Daoy (cell line): Measurements from ENCODE around the gene ITGBL1. TPM values are rescaled to one million over a fixed set of nuclear protein-coding genes. Genes with fewer than 3 reads are reported as not detected.

Experiments used
- DNase-seq: peaks from one replicate; pipeline ENCODE4 v3.0.0-alpha.2; 2015; ENCODE audit warnings: low read depth
- total RNA-seq: library from RNA; depleted of rRNA; stranded (reverse); fragments of >200 nt; shearing (Covaris generic); gene quantifications from 2 replicates; pipeline ENCODE4 v1.2.3, GENCODE V29; 2014

The ITGBL1 gene
- total RNA-seq, 1 experiment from 2014 or later, result 2.2 TPM

DNA sequence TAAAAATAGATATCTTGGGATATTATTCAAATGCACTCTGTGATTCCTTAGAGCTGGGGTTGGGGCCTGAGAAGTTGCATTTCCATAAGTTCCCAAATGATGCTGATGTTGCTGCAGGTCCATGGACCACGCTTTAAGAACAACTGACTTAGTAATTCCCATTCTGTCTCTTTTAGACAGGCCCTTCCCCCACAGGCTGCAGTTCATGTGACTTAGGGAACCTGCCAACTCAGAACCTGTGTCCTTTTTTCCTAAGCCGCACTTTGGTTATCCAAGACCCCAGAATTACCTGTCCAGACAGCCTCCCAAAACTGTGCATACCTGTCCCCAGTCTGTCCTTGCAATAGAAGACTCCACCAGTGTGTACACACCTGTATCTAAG is 1.7 kb upstream of the ITGBL1 start:
- DNase-seq, result no peak

DNA sequence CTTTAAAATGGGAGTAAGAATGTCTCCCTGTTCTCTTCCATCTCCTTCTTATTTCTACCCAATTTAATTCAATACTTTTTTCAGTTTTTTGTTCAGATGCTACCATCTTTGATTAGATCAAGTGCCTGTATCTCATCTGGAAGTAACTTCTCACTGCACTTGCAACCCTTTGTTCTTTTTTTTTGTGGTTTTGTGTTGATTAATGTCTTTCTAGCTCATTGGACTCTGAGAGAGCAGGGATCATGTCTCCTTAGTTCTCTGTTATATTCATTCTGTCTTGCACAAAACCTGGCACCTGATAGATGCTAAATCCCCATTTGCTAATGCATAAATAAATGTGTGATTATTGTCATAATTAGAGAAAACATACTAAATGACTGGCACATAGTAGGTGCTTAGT is 834 bp upstream of the ITGBL1 start:
- DNase-seq, result no peak

DNA sequence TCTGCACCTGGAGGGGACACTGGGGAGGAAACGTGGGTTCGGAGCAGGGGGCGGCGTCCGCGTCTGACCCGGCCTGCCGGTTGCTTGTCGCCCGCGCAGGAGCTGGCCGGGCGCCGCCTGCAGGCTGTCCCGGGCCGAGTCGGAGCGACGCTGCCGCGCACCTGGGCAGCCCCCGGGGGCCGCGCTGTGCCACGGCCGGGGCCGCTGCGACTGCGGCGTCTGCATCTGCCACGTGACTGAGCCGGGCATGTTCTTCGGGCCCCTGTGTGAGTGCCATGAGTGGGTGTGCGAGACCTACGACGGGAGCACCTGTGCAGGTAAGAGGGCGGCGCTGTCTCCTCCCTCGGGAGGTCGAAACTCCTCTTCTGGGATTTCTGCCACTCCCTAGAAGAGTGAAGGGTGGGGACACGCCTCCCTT is 1.3 kb downstream of the ITGBL1 start:
- peak; percentile 23 for DNase-seq

DNA sequence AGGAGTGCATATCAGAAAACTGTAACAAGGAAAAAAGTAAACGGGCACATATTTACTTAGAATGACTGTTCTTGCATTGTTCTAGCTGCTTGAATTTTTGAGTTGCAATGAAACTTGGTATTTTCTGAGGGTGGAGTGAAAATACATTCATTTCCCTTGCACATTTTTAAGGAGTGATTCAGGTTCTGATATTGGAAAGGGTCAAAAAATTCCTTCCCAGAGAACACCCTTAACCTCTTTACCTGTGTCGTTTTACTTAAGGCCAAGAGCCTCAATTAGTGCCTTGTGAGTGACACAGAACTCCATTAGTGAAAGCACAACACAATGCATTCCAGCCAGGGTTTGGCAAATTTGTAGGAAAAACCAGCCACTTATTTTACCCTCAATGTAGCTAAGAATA is 2.3 kb downstream of the ITGBL1 start:
- no peak for DNase-seq

DNA sequence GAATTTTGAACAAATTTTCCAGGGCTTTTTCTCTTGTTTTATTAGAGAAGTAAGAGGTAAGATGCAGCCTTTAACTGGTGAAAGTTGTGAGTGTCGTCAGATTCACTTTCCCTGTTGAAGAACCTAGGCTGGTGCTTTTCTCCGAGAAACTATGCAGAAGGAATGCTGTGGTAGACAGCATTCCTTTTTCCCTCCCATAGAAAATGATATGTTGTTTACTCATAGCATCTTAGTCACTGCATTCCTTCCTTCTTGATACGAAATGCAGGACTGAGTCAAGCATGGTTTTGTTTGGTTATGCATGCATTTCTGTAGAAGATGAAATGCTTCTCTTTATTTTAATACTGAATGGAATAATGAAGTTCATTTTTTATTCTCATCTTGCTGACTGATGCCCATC is 3.4 kb downstream of the ITGBL1 start:
- peak; percentile 65 for DNase-seq

DNA sequence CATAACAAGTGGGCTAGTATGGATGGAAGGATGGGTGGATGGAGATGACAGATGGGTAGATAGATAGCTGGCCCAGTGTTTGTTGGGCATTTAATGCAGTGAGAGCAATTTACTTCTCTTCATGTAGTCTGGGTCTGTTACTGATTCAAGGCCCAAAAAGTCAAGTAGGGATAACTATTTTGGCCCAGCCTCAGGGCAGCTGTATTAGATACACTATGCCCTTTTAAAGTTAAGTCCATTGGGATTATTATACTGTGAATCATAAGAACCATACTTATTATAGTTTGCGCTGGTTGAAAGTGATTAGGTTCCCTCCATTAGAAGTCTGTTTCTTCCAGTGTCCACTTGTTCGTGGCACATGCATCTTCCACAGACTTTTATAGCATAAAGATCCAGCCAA is 4.7 kb downstream of the ITGBL1 start:
- DNase-seq, result no peak

DNA sequence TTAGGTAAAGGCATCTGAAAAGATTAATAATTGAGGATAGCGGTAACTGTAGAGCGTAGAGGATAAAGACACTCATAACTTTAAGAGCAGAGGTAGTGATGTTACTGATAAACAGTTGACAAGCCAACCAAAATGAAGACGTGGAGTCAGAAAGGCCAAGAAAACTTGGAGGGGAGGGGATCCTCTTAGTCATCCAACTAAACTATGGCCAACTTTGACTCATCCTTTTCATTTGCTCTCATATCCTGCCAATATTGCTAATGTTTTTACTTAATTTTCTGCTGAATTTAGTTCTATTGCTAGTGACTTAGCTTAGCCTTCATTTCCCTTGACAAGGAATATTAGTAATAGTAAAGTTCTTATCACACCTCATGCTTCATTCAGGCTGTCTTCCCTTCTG is 13.4 kb downstream of the ITGBL1 start:
- no peak for DNase-seq

DNA sequence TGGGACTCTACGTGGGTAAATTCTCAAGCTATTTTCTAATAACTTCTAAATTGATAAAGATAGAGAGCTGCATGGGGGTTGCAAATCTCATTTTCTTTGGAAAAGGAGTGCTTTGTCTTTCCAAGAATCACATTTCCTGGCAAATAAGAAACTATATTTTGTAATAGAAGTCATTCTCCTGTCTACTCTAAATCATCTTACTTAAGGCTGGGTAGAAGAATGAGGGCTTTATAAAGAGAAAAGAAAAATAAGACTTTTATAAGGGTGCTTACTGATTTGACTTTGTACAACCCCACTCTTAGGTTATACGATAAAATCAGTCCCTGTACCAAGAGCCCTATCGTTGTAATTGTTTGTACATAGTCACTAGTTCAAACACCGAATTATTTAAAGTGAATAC is 14.9 kb downstream of the ITGBL1 start:
- no peak for DNase-seq

DNA sequence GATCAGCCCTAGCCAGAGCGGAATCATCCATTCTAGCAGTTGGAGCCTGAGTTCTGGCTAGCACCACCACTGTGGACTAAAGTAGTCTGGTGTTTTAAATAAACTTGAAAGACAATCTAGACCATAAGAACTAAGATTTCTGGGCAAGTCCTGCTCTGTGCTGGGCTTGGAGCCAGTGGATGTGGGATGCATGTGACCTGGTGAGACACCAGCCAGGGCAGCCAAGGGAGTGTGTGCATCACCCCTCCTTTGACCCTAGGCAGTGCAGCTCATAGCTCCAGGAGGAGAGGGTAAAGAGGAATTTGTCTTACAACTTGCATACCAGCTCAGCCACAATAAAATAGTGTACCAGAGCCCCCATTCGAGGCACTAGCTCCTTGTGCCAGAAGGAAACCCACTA is 21.0 kb downstream of the ITGBL1 start:
- peak; percentile 27 for DNase-seq

DNA sequence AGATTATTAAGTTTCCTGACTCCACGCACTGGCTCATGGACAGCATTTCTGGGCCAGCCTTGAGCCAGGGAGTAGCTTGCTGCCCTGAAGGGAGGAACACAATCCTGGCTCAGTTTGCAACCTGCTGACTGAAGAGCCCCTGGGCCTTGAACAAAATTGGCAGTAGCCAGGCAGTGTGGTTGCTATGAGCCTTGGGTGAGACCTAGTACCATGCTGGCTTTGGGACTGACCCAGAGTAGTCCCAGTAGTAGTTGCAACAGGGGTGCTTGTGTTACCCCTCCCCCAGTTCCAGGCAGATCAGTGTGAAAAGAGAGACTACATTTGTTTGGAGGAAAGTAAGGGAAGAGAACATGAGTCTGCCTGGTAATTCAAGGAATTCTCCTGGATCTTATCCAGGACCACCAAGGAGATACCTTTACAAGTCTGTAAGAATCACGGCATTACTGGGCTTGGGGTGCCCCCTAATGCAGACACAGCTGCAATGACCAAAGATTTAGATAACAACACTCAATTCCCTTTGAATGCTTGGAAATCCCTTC is 22.0 kb downstream of the ITGBL1 start:
- peak; percentile 59 for DNase-seq

DNA sequence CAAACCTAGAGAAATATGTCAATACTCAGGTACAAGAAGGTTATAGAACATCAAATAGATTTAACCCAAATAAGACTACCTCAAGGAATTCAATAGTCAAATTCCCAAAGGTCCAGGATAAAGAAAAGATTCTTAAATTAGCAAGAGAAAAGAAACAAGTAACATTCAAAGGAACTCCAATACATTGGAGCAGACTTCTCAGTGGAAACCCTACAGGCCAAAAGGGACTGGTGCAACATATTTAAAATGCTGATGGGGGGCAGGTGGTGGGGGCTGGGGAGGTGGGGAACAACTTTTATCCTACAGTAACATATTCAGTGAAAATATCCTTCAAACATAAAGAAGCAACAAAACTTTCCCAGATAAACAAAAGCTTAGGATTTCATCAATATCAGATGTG is 23.1 kb downstream of the ITGBL1 start:
- DNase-seq, result no peak

DNA sequence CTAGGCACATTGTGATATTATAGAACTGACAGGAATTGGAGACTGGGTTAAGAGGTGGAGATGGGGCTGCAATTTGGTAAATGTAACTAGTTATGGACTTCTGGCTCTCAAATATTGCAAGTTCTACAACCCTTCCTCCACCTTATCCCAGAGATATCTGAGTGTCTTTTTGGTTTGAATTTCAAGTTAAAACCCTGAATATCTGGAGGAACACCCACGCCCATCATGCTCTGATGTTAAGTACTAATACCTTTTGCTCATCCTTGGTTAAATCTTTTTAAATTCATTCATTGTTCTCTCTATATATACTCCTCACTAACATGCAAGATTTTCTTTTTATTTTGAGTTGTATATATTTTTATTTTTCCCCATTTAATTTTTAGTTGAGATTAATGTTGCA is 28.9 kb downstream of the ITGBL1 start:
- no peak for DNase-seq

DNA sequence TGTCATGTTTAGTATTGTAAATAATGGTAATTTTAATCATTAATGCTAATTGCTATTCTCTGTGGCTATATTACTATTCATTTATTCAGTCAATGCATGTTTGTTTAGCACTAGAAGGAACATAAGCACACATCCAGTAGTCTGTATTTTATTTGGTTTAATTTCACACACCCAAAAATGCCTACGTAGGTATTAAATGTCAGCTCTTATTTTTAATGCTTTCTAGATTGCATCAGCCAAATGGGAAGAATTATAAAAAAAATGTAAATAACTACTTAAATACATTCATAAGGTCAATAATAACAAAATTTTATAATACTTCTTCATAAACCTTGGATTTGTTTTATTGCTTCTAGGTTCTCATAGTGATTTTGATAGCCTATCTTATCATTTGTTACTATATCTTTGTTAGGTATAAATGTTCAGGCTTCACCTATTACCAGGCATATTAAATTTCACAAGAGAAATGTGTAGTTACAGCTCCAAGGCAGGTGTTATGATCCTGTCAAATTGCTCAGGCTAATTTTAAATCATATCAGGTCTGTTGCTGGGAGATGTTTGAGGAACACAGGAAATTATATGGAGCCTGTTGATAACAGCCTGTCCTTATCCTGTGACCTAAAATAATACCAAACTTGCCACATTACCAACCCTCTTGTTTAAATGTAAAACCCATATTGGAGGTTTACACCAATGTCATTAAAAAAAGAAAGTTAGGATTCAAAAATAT is 34.4 kb downstream of the ITGBL1 start:
- DNase-seq, result no peak

DNA sequence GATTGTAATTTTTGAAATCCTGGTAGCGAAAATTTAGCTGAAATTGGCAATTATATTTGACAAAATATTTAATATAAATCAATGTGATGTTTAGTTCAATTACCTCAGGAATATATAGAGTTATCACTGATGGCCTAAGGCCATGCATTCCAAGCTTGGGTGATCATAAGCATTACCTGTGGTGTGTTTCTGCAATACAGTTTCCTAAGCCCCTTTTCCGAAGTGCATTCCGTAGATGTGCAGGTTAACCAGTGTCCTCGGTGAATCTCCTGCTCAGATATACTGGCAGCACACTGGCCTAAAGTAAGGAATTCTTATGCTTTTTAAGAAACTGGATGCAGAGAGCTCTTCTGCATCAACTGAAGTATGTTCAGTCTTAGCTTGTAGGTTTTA is 35.0 kb downstream of the ITGBL1 start:
- no peak for DNase-seq

DNA sequence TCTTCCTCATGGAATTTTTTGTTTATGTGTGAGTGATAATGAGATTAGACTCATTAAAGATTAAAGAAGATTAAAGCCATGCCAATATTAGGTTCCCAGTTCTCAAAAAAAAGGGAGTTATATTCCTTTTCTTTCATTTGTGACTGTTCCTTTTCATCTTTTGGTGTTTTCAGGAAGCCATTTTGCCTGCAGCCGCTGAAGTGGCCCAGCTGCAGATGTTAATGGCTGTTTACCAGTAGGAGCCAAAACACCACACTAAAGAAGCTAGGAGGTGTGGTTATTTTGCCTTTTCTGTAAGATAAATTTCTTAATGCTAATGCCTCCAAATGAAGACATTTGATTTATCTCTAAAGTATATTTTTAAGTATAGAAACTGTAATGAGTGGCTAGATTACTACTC is 36.3 kb downstream of the ITGBL1 start:
- DNase-seq, result no peak

DNA sequence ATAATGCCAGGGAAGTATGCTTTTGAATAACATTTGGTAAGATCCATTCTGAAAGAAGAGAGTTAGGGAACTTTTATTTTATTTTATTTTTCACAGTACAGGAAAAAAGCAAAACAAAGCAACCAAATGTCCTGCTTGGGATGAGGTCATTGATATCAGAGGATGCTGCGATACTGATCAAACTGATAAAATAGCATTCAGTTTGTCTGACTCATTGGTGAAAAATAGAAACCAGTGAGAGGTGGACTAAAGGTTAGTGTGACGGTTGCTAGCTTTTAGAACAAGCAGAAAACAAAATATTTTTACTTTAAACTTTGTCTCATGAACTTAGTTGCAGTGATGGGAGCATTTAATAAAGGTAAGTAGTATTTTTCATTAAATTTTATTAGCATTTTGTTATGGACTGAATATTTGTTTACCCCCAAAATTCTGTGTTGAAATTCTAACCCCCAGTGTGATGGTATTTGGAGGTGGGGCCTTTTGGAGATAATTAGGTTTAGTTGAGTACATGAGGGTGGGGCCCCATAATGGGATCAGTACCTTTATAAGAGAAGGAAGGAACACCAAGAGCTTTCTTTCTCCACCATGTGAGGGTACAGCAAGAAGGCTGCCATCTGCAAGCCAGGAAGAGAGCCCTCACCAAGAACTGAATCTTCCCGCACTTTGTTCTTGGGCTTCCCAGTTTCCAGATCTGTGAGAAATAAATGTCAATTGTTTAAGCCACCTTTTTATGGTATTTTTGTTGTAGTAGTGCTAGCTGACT is 37.3 kb downstream of the ITGBL1 start:
- DNase-seq, result no peak

DNA sequence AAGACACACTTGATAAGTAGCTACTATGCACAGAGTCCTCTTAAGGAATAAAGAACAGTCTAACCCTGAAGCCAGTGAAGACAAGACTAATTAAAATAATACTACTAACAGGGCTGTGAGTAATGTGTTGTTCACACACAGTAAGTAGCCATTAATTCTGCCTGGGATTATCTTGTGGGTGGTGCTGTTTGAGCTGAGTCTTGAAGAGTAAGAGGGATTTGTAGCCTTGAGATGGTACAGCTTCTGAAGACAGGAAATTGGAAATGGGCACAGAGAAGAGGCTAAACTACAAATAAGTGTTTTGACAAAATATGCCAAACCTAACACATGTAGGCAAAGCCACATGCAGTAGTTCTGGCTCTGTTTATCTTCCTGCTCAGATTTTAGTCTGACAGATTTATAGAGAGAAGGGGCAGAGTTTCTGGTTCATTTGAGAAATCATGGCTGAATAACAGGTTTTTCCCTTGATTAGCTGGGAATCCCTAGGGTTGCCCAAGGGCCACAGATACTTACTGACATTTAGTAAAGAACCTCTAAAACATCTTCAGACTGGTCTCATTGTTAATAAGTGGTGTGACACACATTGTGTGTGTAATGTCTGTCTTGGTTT is 38.0 kb downstream of the ITGBL1 start:
- DNase-seq, result no peak

DNA sequence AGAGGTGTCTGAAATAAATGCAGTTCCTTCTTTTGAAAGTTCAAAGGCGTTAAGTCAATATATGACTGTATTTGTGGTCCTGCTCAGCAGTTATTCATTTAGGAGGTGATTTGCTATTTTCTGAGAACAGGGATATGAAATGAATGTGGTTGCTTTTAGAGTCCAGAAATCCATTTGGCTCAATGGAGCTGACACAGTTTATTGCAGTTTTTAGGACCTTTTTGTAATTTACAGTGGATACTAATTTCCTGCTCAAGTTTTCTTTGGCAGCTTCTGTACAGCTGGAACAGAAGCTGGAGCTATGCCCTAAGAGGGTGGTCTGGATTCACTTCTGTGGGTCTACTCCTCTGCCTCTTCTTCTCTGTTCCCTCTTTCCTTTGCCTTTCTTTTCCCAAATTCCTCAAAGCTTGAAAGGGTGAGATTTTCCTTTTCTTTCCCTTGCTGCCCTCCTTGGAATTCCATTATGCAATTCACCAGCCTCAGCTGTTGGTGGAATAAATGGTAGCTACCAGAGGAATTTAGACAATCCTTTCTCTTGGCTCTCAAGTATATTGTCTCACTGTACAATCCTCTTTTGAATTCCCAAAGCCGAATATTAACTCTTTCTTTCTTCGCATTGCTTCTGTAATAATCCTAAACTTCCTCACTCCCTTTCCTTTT is 39.9 kb downstream of the ITGBL1 start:
- no peak for DNase-seq

DNA sequence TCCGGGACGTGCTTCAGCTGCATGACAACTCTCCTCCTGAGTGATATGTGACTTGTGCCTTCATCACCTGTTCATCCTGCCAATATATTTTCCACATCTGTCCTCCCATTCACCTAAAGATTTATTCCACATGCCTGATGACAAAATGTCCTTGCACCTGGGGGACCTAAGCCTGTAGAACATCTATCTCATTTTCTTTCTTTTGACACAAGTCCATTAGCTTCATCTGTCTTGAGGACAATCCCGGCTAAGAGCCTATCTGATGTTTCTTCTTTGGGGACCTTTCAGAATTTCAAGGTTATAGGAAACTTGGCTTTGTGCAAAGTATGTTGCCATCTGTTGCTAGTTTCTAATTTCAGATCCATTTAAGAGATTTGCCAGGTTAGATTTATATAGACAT is 41.1 kb downstream of the ITGBL1 start:
- DNase-seq, result no peak

DNA sequence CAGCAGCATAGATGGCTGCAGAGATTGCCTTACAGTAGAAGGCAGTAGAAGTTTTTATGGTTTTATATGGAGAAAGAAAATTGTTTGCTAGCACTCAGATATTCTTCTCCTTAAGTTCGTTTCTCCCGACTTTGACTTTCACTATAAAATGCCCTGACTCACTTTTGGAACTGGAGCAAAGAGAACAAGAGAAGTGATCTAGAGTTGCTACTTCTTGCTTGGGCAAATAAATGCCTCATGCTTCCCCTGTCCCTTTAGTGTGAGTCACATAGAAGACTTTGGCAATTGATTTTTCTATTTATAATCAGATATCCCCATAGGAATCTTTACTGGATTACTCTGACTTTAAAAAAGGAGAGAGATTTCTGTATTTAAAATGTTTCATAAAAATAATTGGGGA is 46.9 kb downstream of the ITGBL1 start:
- no peak for DNase-seq

DNA sequence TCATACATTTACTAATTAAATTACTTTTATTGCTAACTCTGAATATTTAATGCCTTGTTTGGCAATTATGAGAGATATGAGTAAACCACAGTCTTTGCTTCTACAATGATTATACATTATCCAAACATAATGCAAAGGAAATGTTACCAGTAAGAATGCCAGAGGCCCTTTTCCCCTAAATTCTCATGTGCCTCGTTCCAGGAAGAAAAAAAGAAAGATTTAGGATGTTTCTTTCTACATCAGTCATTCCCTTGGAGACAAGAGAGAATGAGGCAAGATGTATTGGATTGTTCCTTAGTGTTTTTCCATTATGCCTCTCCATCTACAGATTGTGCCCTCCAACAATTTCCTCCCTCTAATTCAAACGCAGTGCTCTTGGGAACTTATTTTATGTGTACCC is 50.1 kb downstream of the ITGBL1 start:
- DNase-seq, result no peak

DNA sequence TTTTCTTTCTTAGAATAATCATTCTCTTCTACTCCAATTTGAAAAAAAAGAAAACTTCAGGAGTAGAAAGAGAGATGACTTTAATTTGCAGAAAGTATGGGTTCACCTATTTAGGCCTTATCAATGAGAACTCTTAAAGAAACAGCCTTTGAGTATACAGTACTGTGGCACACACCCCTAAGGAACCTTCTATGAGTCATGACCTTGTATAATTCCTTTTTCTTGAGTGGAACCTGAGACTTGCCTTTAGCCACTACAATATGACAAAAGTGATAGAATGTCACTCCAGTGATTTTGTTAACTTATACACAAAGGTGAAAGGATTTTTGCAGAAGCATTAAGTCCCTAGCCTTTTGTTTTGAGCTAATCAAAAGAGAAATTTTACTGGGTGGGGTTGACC is 58.7 kb downstream of the ITGBL1 start:
- DNase-seq, result no peak
